IPS DF 4.7 (cell line): Measurements from ENCODE around the gene ESR1.

Experiments
- DNase-seq: peaks from one replicate; pipeline ENCODE4 v3.0.0-alpha.2; 2013; ENCODE audit warnings: low spot score; ENCODE audit errors: extremely low read depth

ESR1 gene

DNA sequence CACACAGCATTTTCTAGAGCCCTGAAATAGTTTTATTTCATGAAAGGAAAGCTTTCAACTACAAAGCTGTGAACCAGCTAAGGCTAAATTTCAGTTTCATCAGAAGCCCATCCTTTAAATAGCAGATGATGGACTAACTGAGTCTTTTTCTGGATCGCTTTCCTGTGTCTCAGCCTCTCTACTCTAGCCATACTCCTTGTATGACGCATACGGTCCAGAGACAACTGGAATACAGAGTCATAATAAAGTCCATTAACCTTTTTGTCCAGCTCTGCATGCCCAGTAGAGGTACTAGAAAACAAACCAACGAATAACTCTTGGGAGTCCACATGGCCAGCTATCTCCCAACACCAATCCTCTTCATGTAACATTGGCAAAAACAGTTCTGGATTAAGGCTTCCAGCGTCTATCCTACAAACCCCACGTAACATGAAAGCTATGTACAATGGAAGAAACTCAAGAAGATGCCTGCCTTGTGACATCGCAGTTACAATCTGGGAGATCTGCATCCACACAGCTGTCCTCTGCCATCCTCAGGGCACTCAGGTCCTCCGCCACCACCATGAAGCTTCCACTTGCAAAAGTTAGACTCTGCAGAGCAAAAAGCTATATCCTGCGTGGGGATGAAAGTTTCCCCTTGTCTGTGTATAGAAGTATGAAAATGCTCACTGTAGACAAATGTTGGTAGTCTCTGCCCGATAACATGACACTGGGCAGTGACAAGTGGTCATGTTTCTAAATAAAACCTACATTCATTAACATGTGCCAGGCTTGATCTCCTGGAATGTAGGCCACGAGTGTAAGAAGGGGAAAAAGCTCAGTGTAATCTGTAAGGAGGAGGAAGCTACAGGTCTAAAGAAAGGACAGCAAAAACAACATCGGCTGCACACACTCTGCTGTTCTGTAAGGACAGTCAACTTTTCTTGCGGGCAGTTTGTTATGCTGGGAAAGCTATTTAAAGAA lies 360.4 kb downstream of the ESR1 start:
- DNase-seq, result no peak

DNA sequence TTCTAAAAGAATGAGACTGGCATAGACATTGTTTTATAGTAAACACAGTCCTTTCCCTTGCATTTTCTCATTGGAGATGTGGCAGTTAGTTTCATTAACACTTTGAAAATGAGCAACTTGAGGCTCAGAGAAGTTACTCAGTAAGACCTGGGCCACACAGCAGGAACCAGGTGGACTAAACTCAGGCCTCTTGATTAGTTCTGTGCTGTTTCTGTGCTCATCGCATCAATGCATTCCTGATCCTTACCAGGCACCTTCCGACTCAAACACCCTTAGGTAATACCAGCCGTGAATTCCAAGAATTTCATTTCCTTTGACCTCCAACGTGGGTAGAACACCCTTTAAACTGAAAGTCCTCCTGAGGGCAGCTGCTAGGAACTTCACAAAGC lies 362.8 kb downstream of the ESR1 start:
- no peak for DNase-seq

DNA sequence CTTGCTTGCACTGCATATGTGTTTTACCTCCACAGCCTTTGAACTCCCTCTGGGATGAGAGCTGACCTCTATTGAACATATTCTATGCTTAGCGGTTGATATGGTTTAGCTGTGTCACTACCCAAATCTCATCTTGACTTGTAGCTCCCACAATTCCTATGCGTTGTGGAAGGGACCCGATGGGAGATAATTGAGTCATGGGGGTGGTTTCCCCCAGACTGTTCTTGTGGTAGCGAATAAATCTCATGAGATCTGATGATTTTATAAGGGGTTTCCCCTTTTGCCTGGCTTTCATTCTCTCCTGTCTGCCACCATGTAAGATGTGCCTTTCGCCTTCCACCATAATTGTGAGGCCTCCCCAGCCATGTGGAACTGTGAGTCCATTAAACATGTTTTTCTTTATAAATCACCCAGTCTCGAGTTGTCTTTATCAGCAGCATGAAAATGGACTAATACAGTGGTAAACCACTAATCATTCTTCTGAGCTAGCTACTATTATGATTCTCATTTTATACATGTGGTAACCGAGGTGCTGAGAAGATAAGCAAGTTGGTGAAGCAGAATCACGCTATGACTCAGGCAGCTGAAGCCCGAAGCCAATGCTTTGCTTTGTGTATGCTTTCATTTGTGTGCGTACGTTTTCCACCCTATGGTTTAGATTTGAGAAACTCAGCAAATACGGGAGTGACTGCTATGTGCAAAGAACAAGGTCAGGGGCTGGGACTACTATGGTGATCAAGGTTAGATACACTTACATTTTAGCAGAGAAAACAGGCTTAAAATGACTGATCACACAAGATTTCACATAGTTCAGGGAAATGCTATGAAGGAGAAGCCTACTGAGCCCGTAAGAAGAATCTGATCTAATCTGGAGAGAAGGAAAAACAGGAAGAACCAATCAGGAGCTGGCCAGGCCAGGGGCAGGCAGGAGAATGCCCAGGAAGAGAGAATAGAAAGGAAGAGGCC lies 363.5 kb downstream of the ESR1 start:
- no peak for DNase-seq

DNA sequence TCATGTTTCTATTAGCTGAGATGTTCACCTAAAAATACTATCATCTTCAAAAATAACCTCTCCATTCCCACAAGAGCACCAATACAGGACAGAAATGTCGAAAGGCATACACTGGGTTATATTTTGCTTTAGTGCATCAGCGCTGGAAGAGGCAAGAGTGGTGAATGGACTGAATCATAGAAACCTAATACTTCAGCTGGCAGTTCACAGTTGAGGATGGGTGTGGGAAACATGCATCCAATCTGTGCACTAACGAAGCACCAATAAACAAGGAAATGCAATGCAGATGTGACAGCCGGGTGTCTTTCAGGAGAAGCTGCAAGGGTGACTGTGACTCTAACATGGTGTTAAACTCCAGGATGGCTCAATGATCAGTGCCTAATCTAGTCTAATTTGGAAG lies 365.8 kb downstream of the ESR1 start:
- DNase-seq, result no peak

DNA sequence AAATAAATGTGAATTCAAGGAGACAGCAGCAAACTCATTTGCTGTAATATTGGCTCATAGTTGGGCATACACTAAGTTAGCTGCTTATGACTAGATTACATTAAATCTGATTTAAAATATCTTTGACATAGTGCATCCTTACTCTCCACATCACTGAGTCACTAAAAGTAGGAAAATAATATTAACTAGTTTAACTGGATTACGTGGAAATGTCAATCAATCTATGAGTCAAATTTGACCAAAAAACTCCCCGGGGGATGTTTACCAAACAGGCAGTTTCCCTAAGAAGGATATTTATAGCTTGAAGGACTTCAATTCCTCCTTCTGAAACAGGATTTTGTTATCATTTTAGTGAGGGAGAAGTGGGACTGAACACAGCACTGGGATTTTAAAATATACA lies 366.5 kb downstream of the ESR1 start:
- DNase-seq, result no peak

DNA sequence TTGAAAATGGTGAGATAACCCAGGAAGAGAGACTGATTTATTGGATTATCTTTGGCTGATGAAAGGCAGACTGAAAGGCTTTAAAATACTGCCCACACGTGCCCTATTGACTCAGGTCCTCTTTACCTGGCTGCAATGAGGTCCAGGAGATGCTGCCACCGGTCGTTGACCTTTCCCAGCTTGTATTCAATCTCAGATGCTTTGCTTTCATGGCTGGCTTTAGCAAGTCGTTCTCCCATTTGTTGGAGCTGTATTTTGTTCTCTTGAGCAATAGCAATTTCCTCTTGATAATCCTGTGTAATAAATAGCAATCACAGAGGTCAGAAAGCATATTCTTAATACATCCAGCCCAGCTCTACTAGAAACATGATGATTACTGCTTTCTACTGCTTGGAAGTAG lies 368.8 kb downstream of the ESR1 start:
- no peak for DNase-seq
